Activated CD4-positive, alpha-beta T cell treated with anti-CD3 and anti-CD28 coated beads, Interleukin-2, Interleukin-6, amounts not matched to agents 100 ng/mL and 50 ng/mL, durations not matched to agents 16 hours and 8 hours (primary cell): ENCODE measurements around the gene HDAC5.
"Not testable (repeated sequence)": the region's sequence is repeated elsewhere in the genome, so short reads cannot be mapped to it uniquely, and the experiment has no call there.

Experiments used
- DNase-seq: peaks from one replicate; pipeline ENCODE4 v3.0.0-alpha.2; 2020

Gene HDAC5

GRCh38 chr17:44063704-44064639 is 59.5 kb downstream of the HDAC5 start:
- no peak for DNase-seq

GRCh38 chr17:44062871-44063270 is 60.6 kb downstream of the HDAC5 start:
- DNase-seq, result no peak

GRCh38 chr17:44061446-44061845 is 62.0 kb downstream of the HDAC5 start:
- no peak for DNase-seq

- no peak for DNase-seq
Observed at GRCh38 chr17:44059101-44059892, 64.1 kb downstream of the HDAC5 start.

- no peak for DNase-seq
Observed at GRCh38 chr17:44053125-44053872, 70.1 kb downstream of the HDAC5 start.

GRCh38 chr17:44049294-44050060 is 74.0 kb downstream of the HDAC5 start:
- no peak for DNase-seq

- not testable (repeated sequence) for DNase-seq
Observed at GRCh38 chr17:44046893-44047292, 76.5 kb downstream of the HDAC5 start.

GRCh38 chr17:44045486-44045885 is 78.0 kb downstream of the HDAC5 start:
- no peak for DNase-seq

- no peak for DNase-seq
Observed at GRCh38 chr17:44044071-44044470, 79.4 kb downstream of the HDAC5 start.

- DNase-seq, result no peak
Observed at GRCh38 chr17:44043272-44043696, 80.2 kb downstream of the HDAC5 start.

GRCh38 chr17:44039829-44040635 is 83.4 kb downstream of the HDAC5 start:
- no peak for DNase-seq

GRCh38 chr17:44038604-44039011 is 84.8 kb downstream of the HDAC5 start:
- DNase-seq, result no peak

GRCh38 chr17:44037471-44037870 is 86.0 kb downstream of the HDAC5 start:
- DNase-seq, result no peak

- DNase-seq, result not testable (repeated sequence)
Observed at GRCh38 chr17:44034688-44035087, 88.8 kb downstream of the HDAC5 start.

GRCh38 chr17:44033861-44034408 is 89.5 kb downstream of the HDAC5 start:
- no peak for DNase-seq

- DNase-seq, result no peak
Observed at GRCh38 chr17:44030482-44030881, 93.0 kb downstream of the HDAC5 start.

GRCh38 chr17:44029736-44030135 is 93.7 kb downstream of the HDAC5 start:
- no peak for DNase-seq
